HEK293 (cell line): ENCODE data around the gene SYT10.

Source experiments
- CTCF ChIA-PET: fragments of 350-600 bp; formaldehyde crosslinking; extraction: SDS; loops from one replicate; lab custom pipeline; 2021; ENCODE audit warnings: antibody characterized with exemption; lab: Yijun Ruan, JAX
- POLR2A ChIA-PET: fragments of 300-600 bp; formaldehyde crosslinking; extraction: SDS; loops from one replicate; lab custom pipeline; 2020; ENCODE audit warnings: antibody characterized with exemption, inconsistent platforms; lab: Yijun Ruan, JAX
- H3K27ac ChIP-seq: fragments of 200-500 bp; sonication (Bioruptor generic); 2 replicates; pipeline ENCODE4 v1.5.1; 2014; ENCODE audit warnings: low read depth, low read length, control low read depth, inconsistent platforms; ENCODE audit errors: extremely low read depth
- H3K36me3 ChIP-seq, 2 experiments: fragments of 200-500 bp in 1 of 2; sonication (Bioruptor generic) in 1 of 2; 1 replicate in 1 of 2; 2 replicates in 1 of 2; pipeline ENCODE4 v1.5.1; 2014 to 2017; ENCODE audit warnings: inconsistent platforms in 2 of 2, low read length in 2 of 2; ENCODE audit not compliant: control insufficient read depth in 2 of 2, insufficient read depth in 1 of 2
- H3K4me1 ChIP-seq: fragments of 200-500 bp; sonication (Bioruptor generic); 2 replicates; pipeline ENCODE4 v1.5.1; 2014; ENCODE audit warnings: mild to moderate bottlenecking, low read length, inconsistent platforms; ENCODE audit not compliant: control insufficient read depth, insufficient read depth
- H3K4me3 ChIP-seq: 2 replicates; pipeline ENCODE4 v1.5.1; 2011; ENCODE audit warnings: low read depth, mild to moderate bottlenecking, control low read depth, low read length, moderate library complexity
- H3K9me3 ChIP-seq: fragments of 200-500 bp; sonication (Bioruptor generic); 2 replicates; pipeline ENCODE4 v1.5.1; 2014; ENCODE audit warnings: low read depth, low read length, inconsistent platforms; ENCODE audit not compliant: control insufficient read depth, insufficient read depth
- EGR2 ChIP-seq: fragments of 450-650 bp; formaldehyde crosslinking; IDR thresholded peaks from 2 replicates; pipeline ENCODE4 v1.5.1; 2016; ENCODE audit warnings: low read depth, missing biosample characterization, missing genetic modification characterization
- MEIS1 ChIP-seq: sonication (generic); formaldehyde crosslinking; IDR thresholded peaks from 2 replicates; pipeline ENCODE4 v1.8.1; 2022; ENCODE audit warnings: missing genetic modification reagents, mild to moderate bottlenecking, borderline replicate concordance
- PRDM10 ChIP-seq: fragments of 450-650 bp; formaldehyde crosslinking; IDR thresholded peaks from 2 replicates; pipeline ENCODE4 v1.5.1; 2016; ENCODE audit warnings: missing biosample characterization, missing genetic modification characterization
- RBAK ChIP-seq: fragments of 450-650 bp; formaldehyde crosslinking; IDR thresholded peaks from 2 replicates; pipeline ENCODE4 v1.5.1; 2016; ENCODE audit warnings: missing biosample characterization, missing genetic modification characterization
- REPIN1 ChIP-seq: fragments of 450-650 bp; formaldehyde crosslinking; IDR thresholded peaks from 2 replicates; pipeline ENCODE4 v1.5.1; 2017; ENCODE audit warnings: missing biosample characterization, missing genetic modification characterization, low read depth
- ZFP37 ChIP-seq: fragments of 450-650 bp; formaldehyde crosslinking; IDR thresholded peaks from 2 replicates; pipeline ENCODE4 v1.5.1; 2016; ENCODE audit warnings: missing biosample characterization, missing genetic modification characterization
- ZNF10 ChIP-seq: fragments of 450-650 bp; formaldehyde crosslinking; IDR thresholded peaks from 2 replicates; pipeline ENCODE4 v1.5.1; 2017; ENCODE audit warnings: missing biosample characterization, missing genetic modification characterization
- ZNF146 ChIP-seq: fragments of 450-650 bp; formaldehyde crosslinking; IDR thresholded peaks from 2 replicates; pipeline ENCODE4 v1.5.1; 2016; ENCODE audit warnings: missing biosample characterization, missing genetic modification characterization
- ZNF214 ChIP-seq: fragments of 450-650 bp; formaldehyde crosslinking; IDR thresholded peaks from 2 replicates; pipeline ENCODE4 v1.5.1; 2017; ENCODE audit warnings: missing biosample characterization, mild to moderate bottlenecking, missing genetic modification characterization, borderline replicate concordance
- ZNF324 ChIP-seq: fragments of 450-650 bp; formaldehyde crosslinking; IDR thresholded peaks from 2 replicates; pipeline ENCODE4 v1.5.1; 2016; ENCODE audit warnings: missing biosample characterization, missing genetic modification characterization
- ZNF335 ChIP-seq: fragments of 450-650 bp; formaldehyde crosslinking; conservative IDR thresholded peaks from 2 replicates; pipeline ENCODE4 v1.5.1; 2016; ENCODE audit warnings: missing biosample characterization, missing genetic modification characterization
- ZNF362 ChIP-seq: fragments of 450-650 bp; formaldehyde crosslinking; IDR thresholded peaks from 2 replicates; pipeline ENCODE4 v1.5.1; 2016; ENCODE audit warnings: missing biosample characterization, missing genetic modification characterization
- ZNF488 ChIP-seq: fragments of 450-650 bp; formaldehyde crosslinking; IDR thresholded peaks from 2 replicates; pipeline ENCODE4 v1.5.1; 2016; ENCODE audit warnings: missing biosample characterization, missing genetic modification characterization
- ZNF514 ChIP-seq: fragments of 450-650 bp; formaldehyde crosslinking; IDR thresholded peaks from 2 replicates; pipeline ENCODE4 v1.5.1; 2016; ENCODE audit warnings: missing biosample characterization, missing genetic modification characterization
- ZNF529 ChIP-seq: fragments of 450-650 bp; formaldehyde crosslinking; IDR thresholded peaks from 2 replicates; pipeline ENCODE4 v1.5.1; 2017; ENCODE audit warnings: missing genetic modification characterization, missing biosample characterization; ENCODE audit not compliant: insufficient replicate concordance
- ZNF544 ChIP-seq: fragments of 450-650 bp; formaldehyde crosslinking; IDR thresholded peaks from 2 replicates; pipeline ENCODE4 v1.5.0; 2017; ENCODE audit warnings: missing biosample characterization, missing genetic modification characterization
- ZNF549 ChIP-seq: fragments of 450-650 bp; IDR thresholded peaks from 2 replicates; pipeline ENCODE4 v1.5.1; 2018; ENCODE audit warnings: missing biosample characterization, missing genetic modification characterization, mild to moderate bottlenecking, inconsistent platforms, moderate library complexity
- ZNF571 ChIP-seq: fragments of 450-650 bp; formaldehyde crosslinking; IDR thresholded peaks from 2 replicates; pipeline ENCODE4 v1.5.0; 2017; ENCODE audit warnings: missing biosample characterization, missing genetic modification characterization
- ZNF664 ChIP-seq: fragments of 450-650 bp; formaldehyde crosslinking; IDR thresholded peaks from 2 replicates; pipeline ENCODE4 v1.5.1; 2016; ENCODE audit warnings: missing biosample characterization, missing genetic modification characterization
- ZNF76 ChIP-seq: fragments of 450-650 bp; formaldehyde crosslinking; IDR thresholded peaks from 2 replicates; pipeline ENCODE4; 2016; ENCODE audit warnings: low read depth, missing biosample characterization, missing genetic modification characterization, borderline replicate concordance
- ZSCAN23 ChIP-seq: fragments of 450-650 bp; formaldehyde crosslinking; IDR thresholded peaks from 2 replicates; pipeline ENCODE4 v1.5.1; 2016; ENCODE audit warnings: missing biosample characterization, missing genetic modification characterization
- ZSCAN30 ChIP-seq: fragments of 450-650 bp; IDR thresholded peaks from 2 replicates; pipeline ENCODE4 v1.5.1; 2018; ENCODE audit warnings: missing biosample characterization, mild to moderate bottlenecking, missing genetic modification characterization, moderate library complexity

SYT10 gene

GRCh38 chr12:33450480-33450879, 10.9 kb upstream of the SYT10 start (continued):
- TF ChIP-seq ZNF664, result no peak
- TF ChIP-seq ZFP37, result no peak
- TF ChIP-seq REPIN1 (tag by site-specific recombination), result no peak
- TF ChIP-seq ZNF571 (tag by site-specific recombination), result no peak

GRCh38 chr12:33440477-33440876, 858 bp upstream of the SYT10 start:
- H3K9me3 ChIP-seq, result no peaks in the 10 kb centered on the region
- no peak overlapping the region for H3K27ac ChIP-seq
- CTCF ChIA-PET, result no interaction called here
- no peaks in the 10 kb centered on the region for H3K36me3 ChIP-seq
- POLR2A ChIA-PET, result no interaction called here
- H3K4me3 ChIP-seq, result no peak overlapping the region
- 0 out of 2 replicates have a peak, but pooled peaks cover 3% of the 10 kb centered on the region for H3K4me1 ChIP-seq
- no peak for TF ChIP-seq ZNF544 (tag by site-specific recombination)
- no peak for TF ChIP-seq ZNF488 (tag by site-specific recombination)
- TF ChIP-seq ZNF549 (tag by site-specific recombination), result no peak
- no peak for TF ChIP-seq ZNF76 (tag by site-specific recombination)
- TF ChIP-seq ZNF324 (tag by site-specific recombination), result no peak
- TF ChIP-seq ZNF335 (tag by site-specific recombination), result no peak
- TF ChIP-seq EGR2 (tag by site-specific recombination), result no peak

GRCh38 chr12:33438851-33439586, 600 bp downstream of the SYT10 start:
- Histone ChIP-seq H3K36me3 (no peaks in the 10 kb centered on the region), H3K4me1 (0 out of 2 replicates have a peak, but pooled peaks cover 3% of the 10 kb centered on the region), H3K4me3 (peak overlapping the region; percentile 50), H3K27ac (no peak overlapping the region), H3K9me3 (no peaks in the 10 kb centered on the region)
- TF ChIP-seq MEIS1, result no peak
- TF ChIP-seq ZNF362 (tag by site-specific recombination), result no peak
- TF ChIP-seq ZSCAN23 (tag by site-specific recombination), result no peak
- no peak for TF ChIP-seq RBAK (tag by site-specific recombination)
- TF ChIP-seq ZNF214 (tag by site-specific recombination), result no peak
- TF ChIP-seq ZNF514 (tag by site-specific recombination), result no peak
- CTCF ChIA-PET, result no interaction called here
- POLR2A ChIA-PET, result no interaction called here

- POLR2A ChIA-PET, result no interaction called here
- no peaks in the 10 kb centered on the region for H3K9me3 ChIP-seq
- no peak overlapping the region for H3K27ac ChIP-seq
- TF ChIP-seq ZNF146 (tag by site-specific recombination) (no peak), ZNF529 (tag by site-specific recombination) (no peak), ZSCAN30 (tag by site-specific recombination) (no peak), ZFP37 (no peak), ZNF10 (tag by site-specific recombination) (no peak), PRDM10 (tag by site-specific recombination) (no peak)
- 0 out of 2 replicates have a peak, but pooled peaks cover 3% of the 10 kb centered on the region for H3K4me1 ChIP-seq
- CTCF ChIA-PET, result no interaction called here
- peak overlapping the region; percentile 50; the same call in 1 of the 2 replicates for H3K4me3 ChIP-seq
- H3K36me3 ChIP-seq, result no peaks in the 10 kb centered on the region
Measured at GRCh38 chr12:33438025-33438772, 1.4 kb downstream of the SYT10 start.
